HG02588 (cell line): ENCODE measurements around the gene PAH.

Experiments used
- ATAC-seq: cut with Tn5 transposase; IDR thresholded peaks from one replicate; pipeline ENCODE4 v1.9.1; 2021; ENCODE audit warnings: mild to moderate bottlenecking, moderate library complexity; ENCODE audit not compliant: unreplicated experiment

PAH gene

GRCh38 chr12:102917026-102917787 lies at the start of gene PAH:
PAH (minus strand) TSS chr12:102917244; CDS start chr12:102917130, 114 bp downstream.
- ATAC-seq, result peak; percentile 73

- no peak for ATAC-seq
These were observed 49.3 kb upstream of the PAH start for GRCh38 chr12:102966200-102966863.

DNA sequence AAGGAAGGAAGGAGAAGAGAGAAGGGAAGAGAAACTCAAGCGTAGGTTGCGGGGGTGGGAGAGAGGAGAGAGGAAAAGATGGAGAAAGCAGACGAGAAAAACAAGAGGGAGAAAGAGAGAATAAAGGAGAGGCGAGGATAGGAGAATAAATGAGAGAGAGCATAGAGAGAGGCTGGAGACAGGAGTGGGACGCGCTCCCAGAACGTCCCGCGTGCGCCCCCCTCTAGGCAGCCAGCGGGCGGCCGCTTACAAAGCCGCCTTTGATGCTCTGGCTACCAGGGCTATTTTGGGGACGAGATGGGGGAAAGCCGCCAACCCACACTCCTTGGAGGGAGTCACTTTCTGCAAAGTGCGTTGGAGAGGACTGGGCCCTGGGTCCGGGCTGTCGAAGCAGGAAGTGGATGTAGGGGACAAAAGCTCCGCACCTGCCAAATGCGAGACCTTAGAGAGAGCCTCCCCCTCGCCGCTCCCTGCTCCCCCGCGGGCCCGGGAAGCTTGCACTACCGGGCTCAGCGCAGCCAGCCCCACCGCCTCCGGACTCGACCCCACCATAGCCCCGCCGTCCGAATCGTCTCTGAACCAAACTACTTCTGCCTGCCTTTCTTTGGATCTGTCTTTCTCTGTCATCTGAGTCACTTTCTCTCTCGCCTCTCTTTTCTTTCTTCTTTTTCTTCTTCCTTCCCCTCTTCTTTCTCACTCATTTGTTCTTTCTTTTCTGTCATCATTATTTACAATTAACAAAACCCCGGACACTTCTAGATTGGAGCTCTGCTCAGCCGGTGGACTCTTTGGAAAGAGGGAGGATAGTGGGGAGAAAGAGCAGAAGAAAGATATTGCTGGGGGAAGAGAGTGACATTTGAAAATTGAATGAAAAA lies 48.5 kb upstream of the PAH start:
- peak; percentile 21 for ATAC-seq

- peak; percentile 49 for ATAC-seq
These were observed 47.8 kb upstream of the PAH start for GRCh38 chr12:102964872-102965271.

- ATAC-seq, result no peak
These were observed 46.8 kb upstream of the PAH start for GRCh38 chr12:102963796-102964195.

DNA sequence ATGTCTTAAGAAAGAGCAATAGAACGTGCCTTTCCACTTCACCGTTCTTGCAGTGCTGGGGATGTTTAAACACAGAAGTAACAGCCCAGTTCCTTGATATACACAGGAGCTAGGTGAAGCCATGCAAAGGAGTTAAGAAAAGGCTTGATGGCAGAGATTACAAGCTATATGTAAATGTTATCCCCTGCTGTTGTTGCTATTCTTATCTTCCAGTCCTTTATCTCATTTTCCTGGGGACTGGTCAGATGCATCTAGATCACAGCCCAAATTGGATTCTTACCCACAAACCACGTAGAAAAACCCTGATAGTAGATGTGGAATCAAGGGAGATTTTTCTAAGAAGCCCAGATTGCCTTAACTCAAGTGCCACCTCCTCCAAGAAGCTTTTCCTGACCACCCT lies 45.9 kb upstream of the PAH start:
- no peak for ATAC-seq

- no peak for ATAC-seq
These were observed 45.5 kb upstream of the PAH start for GRCh38 chr12:102962532-102962931.

DNA sequence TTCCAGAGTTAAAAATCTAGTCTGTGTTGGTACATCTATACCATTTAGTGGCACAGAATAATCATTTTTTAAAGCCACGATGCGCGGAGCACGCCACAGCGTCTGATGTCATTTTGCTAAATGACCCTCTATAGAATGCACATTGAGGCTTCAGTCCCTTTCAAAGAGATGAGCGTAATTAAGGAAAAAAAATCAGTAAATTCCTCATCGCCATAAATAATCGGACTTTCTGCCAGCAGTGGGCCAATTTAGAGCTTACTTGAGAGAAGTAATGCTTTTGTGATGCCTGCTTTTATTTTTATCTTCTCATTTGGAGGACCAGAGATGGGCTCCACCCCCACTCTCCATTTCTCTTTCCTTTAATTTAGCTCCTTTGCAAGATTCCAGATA lies 44.4 kb upstream of the PAH start:
- no peak for ATAC-seq

- no peak for ATAC-seq
These were observed 43.9 kb upstream of the PAH start for GRCh38 chr12:102960766-102961465.

- no peak for ATAC-seq
These were observed 42.3 kb upstream of the PAH start for GRCh38 chr12:102959391-102959790.

- ATAC-seq, result no peak
These were observed 41.8 kb upstream of the PAH start for GRCh38 chr12:102958830-102959176.

DNA sequence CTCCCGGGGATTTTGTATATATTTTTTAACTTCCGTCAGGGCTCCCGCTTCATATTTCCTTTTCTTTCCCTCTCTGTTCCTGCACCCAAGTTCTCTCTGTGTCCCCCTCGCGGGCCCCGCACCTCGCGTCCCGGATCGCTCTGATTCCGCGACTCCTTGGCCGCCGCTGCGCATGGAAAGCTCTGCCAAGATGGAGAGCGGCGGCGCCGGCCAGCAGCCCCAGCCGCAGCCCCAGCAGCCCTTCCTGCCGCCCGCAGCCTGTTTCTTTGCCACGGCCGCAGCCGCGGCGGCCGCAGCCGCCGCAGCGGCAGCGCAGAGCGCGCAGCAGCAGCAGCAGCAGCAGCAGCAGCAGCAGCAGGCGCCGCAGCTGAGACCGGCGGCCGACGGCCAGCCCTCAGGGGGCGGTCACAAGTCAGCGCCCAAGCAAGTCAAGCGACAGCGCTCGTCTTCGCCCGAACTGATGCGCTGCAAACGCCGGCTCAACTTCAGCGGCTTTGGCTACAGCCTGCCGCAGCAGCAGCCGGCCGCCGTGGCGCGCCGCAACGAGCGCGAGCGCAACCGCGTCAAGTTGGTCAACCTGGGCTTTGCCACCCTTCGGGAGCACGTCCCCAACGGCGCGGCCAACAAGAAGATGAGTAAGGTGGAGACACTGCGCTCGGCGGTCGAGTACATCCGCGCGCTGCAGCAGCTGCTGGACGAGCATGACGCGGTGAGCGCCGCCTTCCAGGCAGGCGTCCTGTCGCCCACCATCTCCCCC lies 41.2 kb upstream of the PAH start:
- ATAC-seq, result peak; percentile 51

DNA sequence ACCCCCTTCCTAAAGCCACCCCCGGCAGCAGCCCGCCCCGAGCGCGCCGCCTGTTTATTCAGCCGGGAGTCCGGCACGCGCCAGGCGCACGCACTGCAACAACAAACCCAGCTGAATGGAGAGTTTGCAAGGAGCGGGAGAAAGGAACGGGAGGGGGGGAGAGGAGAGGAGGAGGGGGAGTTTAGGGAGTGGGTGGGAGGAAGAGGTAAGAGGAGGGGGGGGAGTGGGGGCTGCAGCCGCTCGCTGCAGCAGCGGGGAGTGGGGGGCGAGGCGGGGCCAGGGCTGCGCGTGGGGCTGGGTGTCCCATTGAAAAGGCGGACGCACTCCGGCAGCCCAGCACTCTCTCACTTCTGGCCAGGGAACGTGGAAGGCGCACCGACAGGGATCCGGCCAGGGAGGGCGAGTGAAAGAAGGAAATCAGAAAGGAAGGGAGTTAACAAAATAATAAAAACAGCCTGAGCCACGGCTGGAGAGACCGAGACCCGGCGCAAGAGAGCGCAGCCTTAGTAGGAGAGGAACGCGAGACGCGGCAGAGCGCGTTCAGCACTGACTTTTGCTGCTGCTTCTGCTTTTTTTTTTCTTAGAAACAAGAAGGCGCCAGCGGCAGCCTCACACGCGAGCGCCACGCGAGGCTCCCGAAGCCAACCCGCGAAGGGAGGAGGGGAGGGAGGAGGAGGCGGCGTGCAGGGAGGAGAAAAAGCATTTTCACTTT lies 40.5 kb upstream of the PAH start, which contains the start of gene ASCL1:
ASCL1 (plus strand) TSS at position 336 of the 712 bp plus-strand sequence. CDS start 571 bp downstream, outside the sequence.
- ATAC-seq, result peak; percentile 32

DNA sequence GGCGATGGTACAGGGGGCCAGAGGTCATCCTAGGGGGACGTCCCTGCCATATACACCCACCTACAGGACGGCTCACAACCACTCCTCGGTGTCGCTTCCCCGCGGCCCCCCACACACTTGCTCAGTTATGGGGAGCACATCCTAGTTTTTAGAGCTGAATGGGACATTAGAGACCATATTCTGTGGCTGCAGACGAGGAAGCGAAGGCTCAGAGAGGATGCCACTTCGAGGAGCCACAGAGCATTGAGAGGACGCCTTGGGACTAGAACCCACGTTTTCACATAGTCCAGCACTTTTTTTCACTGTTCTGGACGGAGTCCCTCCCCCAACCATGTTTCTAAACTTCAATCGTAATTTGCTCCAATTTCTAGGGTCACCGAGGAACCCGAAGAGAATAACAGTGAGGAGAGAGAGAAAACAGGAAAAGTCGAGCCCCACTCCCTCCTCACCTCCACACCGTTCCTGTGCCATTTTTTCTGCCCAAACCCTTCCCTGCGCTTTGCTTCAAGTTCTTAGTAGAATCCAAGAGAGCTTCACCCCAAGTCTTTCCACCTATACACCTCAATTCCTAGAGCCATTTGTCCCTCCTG lies 39.8 kb upstream of the PAH start:
- no peak for ATAC-seq

- ATAC-seq, result no peak
These were observed 39.1 kb upstream of the PAH start for GRCh38 chr12:102955926-102956737.

DNA sequence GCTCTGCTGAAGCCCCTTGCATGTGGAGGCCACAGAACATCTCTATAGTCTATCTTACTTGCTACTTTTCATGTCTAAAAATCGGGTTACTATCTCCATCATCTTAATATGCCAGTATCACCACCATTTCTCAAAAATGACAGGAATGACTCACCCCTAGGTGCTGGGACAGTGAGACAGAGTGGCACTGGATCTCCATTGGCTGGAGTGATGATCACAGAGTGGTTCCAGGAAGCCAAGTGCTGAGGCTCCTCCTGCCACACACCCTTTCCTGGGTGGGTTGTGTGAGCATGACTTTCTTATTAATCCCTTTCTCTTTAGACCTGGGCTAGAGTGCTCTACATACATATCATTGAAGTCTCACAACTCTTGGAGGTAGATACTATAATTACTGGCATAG lies 37.1 kb upstream of the PAH start:
- ATAC-seq, result no peak

DNA sequence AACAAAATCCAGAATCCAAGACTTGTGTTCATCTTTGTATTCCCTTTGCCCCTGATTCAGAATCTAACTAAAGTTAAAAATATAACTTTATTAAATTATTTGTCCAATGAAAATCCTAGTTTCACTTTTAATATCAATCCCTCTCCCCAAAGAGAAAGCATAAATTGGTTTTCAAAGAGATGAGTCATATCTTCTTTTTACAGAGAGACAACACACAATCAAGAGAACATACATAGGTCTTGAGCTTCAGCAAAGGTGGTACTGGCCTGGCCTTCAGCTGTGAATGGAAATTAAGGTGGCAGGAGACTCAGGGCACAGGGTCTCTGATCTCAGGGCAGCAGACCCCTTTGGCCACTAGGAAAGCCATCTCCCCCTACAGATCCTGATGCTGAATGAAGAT lies 36.2 kb upstream of the PAH start:
- no peak for ATAC-seq

GRCh38 chr12:102951841-102952240 lies 34.8 kb upstream of the PAH start:
- ATAC-seq, result no peak
